Anterior cingulate cortex (tissue), 58 donors: ENCODE data around the gene HMCN2.
"Not testable (repeated sequence)": the region's sequence is repeated elsewhere in the genome, so short reads cannot be mapped to it uniquely, and the experiment has no call there.

Experiments
- DNase-seq, 58 donors: peaks; one replicate each; lab custom pipeline; 2025; lab: John Stamatoyannopoulos, UW

The HMCN2 gene

DNA sequence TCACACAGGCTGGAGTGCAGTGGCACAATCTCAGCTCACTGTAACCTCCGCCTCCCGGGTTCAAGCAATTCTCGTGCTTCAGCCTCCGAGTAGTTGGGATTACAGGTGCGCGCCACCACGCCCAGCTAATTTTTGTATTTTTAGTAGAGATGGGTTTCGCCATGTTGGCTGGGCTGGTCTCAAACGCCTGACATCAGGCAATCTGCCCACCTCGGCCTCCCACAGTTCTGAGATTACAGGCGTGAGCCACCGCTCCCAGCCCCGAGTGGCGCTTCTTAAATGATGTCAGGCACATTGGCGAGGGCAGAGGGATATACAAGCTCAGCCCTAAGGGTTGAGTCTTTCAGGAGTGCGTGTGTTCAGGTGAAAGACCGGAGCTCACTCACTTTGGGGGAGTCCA lies 75.0 kb downstream of the HMCN2 start:
- not testable (repeated sequence) for DNase-seq

- DNase-seq, result no peak
Observed at GRCh38 chr9:130341128-130341527, 75.6 kb downstream of the HMCN2 start.

GRCh38 chr9:130341839-130342713 lies 76.5 kb downstream of the HMCN2 start:
- DNase-seq, result no peak

DNA sequence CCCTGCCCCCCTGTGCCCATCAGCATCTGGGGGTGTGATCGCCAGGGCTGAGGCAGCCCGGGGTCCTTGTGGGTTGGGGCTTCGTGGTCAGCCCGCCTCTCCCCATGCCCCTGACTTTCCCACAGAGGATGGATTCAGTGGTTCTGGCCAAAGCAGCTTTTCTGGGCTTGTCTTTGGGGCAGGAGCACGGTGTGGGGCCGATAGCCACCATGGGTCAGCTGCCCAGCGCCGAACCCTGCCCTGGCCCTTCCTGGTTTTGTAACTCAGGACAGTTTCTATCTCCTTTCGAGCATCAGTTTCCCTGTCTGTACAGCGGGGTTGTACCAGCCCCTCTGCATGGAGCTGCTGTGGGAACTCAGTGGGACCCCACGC lies 77.1 kb downstream of the HMCN2 start:
- no peak for DNase-seq

GRCh38 chr9:130343445-130343918 lies 77.9 kb downstream of the HMCN2 start:
- DNase-seq, result peak in 14 of 58 donors; percentile 2 to 43 (median 8)

- no peak for DNase-seq
Observed at GRCh38 chr9:130344366-130344765, 78.8 kb downstream of the HMCN2 start.

- no peak for DNase-seq
Observed at GRCh38 chr9:130345009-130345896, 79.7 kb downstream of the HMCN2 start.

DNA sequence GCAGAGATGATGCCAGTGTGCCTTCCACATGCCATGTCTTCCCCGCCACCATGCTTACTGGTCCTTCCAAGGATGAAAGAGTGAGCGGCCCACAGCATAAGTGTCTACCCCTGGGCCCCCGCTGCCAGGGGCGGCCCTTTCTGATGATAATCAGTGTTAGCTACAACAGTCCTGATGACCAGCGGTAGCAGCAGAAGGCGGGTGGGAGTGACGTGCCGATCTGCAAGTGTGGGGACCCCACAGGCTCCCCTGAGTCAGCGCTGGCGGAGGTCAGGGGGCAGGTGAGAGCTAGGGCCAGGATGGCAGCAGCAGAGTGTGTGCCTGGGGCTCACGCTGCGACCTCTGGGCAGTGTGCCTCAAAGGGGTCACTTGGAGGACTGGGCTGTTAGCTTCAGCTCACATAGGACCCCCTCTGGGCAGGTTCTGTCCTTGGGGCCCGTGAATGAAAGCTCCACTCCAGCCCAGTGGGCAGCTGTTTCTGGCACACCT lies 80.4 kb downstream of the HMCN2 start:
- DNase-seq, result no peak

GRCh38 chr9:130346431-130346830 lies 80.9 kb downstream of the HMCN2 start:
- no peak for DNase-seq

DNA sequence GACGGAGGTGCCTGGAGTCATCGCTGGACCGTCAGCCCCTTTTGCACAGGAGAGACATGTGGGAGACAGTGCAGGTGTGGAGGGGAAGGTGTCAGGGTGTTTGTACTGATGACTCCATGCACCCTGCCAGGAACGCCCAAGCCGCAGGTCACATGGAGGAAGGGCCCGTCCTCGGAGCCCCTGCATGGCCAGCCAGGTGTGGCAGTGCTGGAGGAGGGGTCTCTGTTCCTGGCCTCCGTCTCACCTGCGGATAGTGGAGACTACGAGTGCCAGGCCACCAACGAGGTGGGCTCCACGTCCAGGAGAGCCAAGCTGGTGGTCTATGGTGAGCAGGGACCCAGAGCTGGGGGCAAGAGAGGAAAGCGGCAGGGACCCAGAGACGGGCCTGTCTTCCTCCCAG lies 81.5 kb downstream of the HMCN2 start:
- no peak for DNase-seq

DNA sequence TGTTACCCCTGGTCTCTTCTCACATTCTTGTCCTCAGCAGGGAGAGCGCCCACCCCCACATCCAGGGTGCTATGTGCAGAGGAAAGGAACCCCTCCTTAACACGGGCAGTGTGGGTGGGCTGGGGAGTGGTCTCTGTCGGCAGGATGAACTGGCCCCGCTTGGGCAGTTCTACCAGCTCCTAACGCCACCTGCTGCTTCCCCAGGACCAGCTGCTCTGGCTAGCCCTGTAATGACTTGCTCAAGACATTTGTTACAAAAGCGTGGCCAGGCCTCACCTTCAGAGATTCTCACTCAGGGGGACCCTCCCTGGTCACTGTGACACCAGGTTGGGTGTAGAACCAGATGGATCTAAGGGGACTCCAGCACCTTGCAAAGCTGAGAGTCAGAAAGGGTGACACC lies 82.4 kb downstream of the HMCN2 start:
- DNase-seq, result no peak

- no peak for DNase-seq
Observed at GRCh38 chr9:130348341-130348740, 82.8 kb downstream of the HMCN2 start.

DNA sequence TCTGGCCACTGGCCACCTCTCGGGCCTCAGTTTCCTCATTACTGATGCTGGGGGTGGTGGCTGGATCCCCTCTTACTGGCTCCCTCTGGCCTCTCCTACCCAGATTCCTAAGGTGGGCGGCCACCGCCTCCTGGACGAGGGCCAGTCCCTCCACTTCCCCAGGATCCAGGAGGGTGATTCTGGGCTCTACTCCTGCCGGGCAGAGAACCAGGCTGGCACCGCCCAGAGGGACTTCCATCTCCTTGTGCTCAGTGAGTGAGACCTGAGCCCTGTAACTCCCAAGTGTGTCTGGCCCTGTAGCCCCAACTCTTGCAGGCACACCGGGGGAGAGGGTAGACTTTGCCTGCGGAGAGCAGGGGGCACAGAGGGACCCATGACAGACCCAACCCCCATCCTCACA lies 83.3 kb downstream of the HMCN2 start:
- DNase-seq, result no peak

DNA sequence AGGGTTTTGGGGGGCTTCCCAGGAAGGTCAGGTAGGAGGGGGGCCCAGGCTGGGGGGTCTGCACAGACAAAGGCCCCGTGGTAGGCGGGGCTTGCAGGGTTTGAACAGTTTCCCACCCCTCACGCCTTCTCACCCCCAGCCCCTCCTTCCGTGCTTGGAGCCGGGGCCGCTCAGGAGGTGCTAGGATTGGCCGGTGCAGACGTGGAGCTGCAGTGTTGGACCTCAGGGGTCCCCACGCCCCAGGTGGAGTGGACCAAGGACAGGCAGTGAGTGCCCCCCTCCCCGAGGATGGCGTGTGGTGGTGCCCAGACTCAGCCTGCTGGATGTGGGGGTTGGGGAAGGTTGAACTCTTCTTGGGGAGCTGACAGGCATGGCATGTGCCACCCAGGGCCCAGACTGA lies 83.8 kb downstream of the HMCN2 start:
- no peak for DNase-seq

DNA sequence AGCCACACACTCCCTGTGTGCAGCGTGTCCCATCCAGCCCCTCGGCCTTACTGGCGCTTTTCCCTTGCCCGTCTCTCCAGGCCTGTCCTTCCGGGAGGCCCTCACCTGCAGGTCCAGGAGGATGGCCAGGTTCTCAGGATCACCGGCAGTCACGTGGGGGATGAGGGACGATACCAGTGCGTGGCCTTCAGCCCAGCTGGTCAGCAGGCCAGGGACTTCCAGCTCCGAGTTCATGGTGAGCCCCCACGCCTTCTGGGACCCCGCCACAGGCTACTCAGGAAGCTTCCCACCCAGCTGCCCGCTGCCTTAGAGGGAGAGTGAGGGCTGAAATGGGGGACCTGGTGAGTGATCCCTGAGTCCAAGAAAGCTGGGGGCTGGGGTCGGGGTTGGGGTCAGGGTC lies 85.8 kb downstream of the HMCN2 start:
- DNase-seq, result no peak

- no peak for DNase-seq
Observed at GRCh38 chr9:130352081-130352480, 86.5 kb downstream of the HMCN2 start.

- no peak for DNase-seq
Observed at GRCh38 chr9:130352586-130353285, 87.2 kb downstream of the HMCN2 start.

DNA sequence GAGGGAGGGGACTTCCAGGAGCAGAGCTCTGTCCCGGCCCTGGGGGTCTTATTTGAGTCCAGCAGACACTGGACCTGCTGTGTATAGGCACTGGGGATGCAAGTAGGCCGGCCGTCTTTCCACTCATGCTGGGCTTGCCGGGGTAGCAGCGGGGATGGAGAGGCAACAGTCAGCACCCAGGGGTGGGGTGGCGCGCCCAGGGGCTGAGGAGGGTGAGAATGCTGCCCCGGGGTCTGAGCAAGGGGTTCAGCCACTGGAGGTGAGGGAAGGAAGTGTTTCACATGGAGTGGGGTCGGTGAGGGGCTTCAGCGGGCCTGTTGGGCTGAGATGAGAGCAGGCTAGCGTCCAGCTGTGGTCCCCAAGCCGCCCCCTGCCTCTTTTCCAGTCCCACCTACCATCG lies 88.8 kb downstream of the HMCN2 start:
- no peak for DNase-seq

GRCh38 chr9:130354806-130355205 lies 89.2 kb downstream of the HMCN2 start:
- DNase-seq, result no peak

GRCh38 chr9:130356033-130356432 lies 90.5 kb downstream of the HMCN2 start:
- no peak for DNase-seq
